Parathyroid adenoma (tissue), 2 donors: ENCODE measurements around the gene INAFM2.

Experiments used
- H2AFZ ChIP-seq: fragments of 300-600 bp; sonication (generic); one replicate; pipeline ENCODE4 v1.7.0; 2017; ENCODE audit warnings: antibody characterized with exemption, mild to moderate bottlenecking
- H3K27ac ChIP-seq: fragments of 300-600 bp; sonication (generic); one replicate; pipeline ENCODE4 v1.7.0; 2017
- H3K27me3 ChIP-seq: fragments of 300-600 bp; sonication (generic); one replicate; pipeline ENCODE4 v1.7.0; 2017; ENCODE audit warnings: low read length; ENCODE audit not compliant: control insufficient read depth, insufficient read depth
- H3K36me3 ChIP-seq: fragments of 300-600 bp; sonication (generic); one replicate; pipeline ENCODE4 v1.7.0; 2017; ENCODE audit warnings: low read length; ENCODE audit not compliant: control insufficient read depth, insufficient read depth
- H3K4me1 ChIP-seq: fragments of 300-600 bp; sonication (generic); one replicate; pipeline ENCODE4 v1.7.0; 2017; ENCODE audit warnings: control low read depth
- H3K4me2 ChIP-seq: fragments of 300-600 bp; sonication (generic); one replicate; pipeline ENCODE4 v1.7.0; 2017; ENCODE audit warnings: low read length
- H3K4me3 ChIP-seq: fragments of 300-600 bp; sonication (generic); one replicate; pipeline ENCODE4 v1.7.0; 2017; ENCODE audit warnings: low read depth, low read length
- H3K79me2 ChIP-seq: fragments of 300-600 bp; sonication (generic); one replicate; pipeline ENCODE4 v1.7.0; 2017; ENCODE audit warnings: control low read depth
- H3K9ac ChIP-seq: fragments of 300-600 bp; sonication (generic); one replicate; pipeline ENCODE4 v1.7.0; 2017; ENCODE audit warnings: mild to moderate bottlenecking
- H3K9me3 ChIP-seq: fragments of 300-600 bp; sonication (generic); one replicate; pipeline ENCODE4 v1.7.0; 2017; ENCODE audit warnings: low read length; ENCODE audit not compliant: control insufficient read depth
- TF ChIP-seq, protein P1 (sequence below): fragments of 300-600 bp; sonication (generic); IDR thresholded peaks from one replicate; pipeline ENCODE4 v1.7.0; 2017; ENCODE audit warnings: antibody characterized with exemption, mild to moderate bottlenecking
- donor health status: primary hyperparathyroidism.

INAFM2 gene

GRCh38 chr15:40316931-40317330, 6.6 kb upstream of the INAFM2 start:
- no peak overlapping the region for H3K9ac ChIP-seq
- H3K4me1 ChIP-seq = no peaks in the 10 kb centered on the region
- H3K4me2 ChIP-seq = no peak overlapping the region
- no peaks in the 10 kb centered on the region for H3K36me3 ChIP-seq
- H3K27ac ChIP-seq = no peak overlapping the region
- TF ChIP-seq, protein P1, sequence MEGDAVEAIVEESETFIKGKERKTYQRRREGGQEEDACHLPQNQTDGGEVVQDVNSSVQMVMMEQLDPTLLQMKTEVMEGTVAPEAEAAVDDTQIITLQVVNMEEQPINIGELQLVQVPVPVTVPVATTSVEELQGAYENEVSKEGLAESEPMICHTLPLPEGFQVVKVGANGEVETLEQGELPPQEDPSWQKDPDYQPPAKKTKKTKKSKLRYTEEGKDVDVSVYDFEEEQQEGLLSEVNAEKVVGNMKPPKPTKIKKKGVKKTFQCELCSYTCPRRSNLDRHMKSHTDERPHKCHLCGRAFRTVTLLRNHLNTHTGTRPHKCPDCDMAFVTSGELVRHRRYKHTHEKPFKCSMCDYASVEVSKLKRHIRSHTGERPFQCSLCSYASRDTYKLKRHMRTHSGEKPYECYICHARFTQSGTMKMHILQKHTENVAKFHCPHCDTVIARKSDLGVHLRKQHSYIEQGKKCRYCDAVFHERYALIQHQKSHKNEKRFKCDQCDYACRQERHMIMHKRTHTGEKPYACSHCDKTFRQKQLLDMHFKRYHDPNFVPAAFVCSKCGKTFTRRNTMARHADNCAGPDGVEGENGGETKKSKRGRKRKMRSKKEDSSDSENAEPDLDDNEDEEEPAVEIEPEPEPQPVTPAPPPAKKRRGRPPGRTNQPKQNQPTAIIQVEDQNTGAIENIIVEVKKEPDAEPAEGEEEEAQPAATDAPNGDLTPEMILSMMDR = no peak
- no peak overlapping the region for H3K4me3 ChIP-seq
- H3K9me3 ChIP-seq = no peaks in the 10 kb centered on the region
- no peak overlapping the region for H2AFZ ChIP-seq
- no peaks in the 10 kb centered on the region for H3K79me2 ChIP-seq
- H3K27me3 ChIP-seq = no peaks in the 10 kb centered on the region

DNA sequence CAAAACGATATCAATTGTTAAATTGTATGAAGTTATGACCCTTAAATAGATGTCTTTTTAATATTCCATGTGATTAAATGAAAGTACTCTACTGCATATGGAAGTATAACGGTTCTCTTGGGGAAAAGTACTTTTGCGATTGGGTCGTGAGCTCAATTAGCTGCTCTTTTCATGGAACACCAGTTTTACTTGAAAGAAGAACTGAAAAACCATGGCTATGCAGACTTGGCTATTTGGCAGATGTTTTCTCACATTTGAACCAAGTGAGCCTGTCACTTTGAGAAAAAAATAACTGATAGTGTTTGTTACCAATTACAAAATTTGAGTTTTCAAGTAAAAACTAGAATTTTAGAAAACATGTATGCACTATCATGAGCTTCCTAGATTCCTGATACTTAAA, 5.9 kb upstream of the INAFM2 start:
- TF ChIP-seq, protein P1 = no peak
- no peak overlapping the region for H3K27ac ChIP-seq
- H3K36me3 ChIP-seq = no peaks in the 10 kb centered on the region

DNA sequence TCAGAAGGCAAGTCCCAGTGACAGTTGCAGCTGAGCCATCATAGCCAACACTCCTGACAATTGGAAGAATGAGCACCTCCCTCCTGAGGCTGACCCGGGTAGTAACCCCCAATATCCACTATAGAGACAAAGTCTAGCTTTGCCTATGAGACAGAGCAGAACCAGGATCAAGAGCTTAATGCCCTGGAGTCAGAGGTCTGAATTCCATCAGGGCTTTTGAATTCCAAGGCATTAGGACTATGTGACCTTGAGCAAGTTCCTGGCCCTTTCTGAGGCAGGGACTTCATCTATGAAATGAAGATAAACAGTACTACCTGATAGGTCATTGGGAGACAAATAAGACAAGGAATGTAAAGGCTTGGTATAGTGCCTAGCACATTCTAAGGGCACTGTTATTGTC, 3.1 kb upstream of the INAFM2 start:
- H3K9ac ChIP-seq = no peak overlapping the region
- H2AFZ ChIP-seq = no peak overlapping the region
- H3K4me3 ChIP-seq = no peak overlapping the region
- no peaks in the 10 kb centered on the region for H3K27me3 ChIP-seq
- no peaks in the 10 kb centered on the region for H3K4me1 ChIP-seq
- no peaks in the 10 kb centered on the region for H3K9me3 ChIP-seq
- H3K27ac ChIP-seq = no peak overlapping the region
- no peaks in the 10 kb centered on the region for H3K79me2 ChIP-seq
- TF ChIP-seq, protein P1 = no peak
- H3K4me2 ChIP-seq = no peak overlapping the region
- no peaks in the 10 kb centered on the region for H3K36me3 ChIP-seq

More for the DNA sequence above, 5.9 kb upstream of the INAFM2 start:
- H3K4me3 ChIP-seq = no peak overlapping the region
- H3K9me3 ChIP-seq = no peaks in the 10 kb centered on the region
- no peak overlapping the region for H3K4me2 ChIP-seq
- H3K79me2 ChIP-seq = no peaks in the 10 kb centered on the region
- no peak overlapping the region for H3K9ac ChIP-seq
- H3K27me3 ChIP-seq = no peaks in the 10 kb centered on the region
- H2AFZ ChIP-seq = no peak overlapping the region
- H3K4me1 ChIP-seq = no peaks in the 10 kb centered on the region

DNA sequence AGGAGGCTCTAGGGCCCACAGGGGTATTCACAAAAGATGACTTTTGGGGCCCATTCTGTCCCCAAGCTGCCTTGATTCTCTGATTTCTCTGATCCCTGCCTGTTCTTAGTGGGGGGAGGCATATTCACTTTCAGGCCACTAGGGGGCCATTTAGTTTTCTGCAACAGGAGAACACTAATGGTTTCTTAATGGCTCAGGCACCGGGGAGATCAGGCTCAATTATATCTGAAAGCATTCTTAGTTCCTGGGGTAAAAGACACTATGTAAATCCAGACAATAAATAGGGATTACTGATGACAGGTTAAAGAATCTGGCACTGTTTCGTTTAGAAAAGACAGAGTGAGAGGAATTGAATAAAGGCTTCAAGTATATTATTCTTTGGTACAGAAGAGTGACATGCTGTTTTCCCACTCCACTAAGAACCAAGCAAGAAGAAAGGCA, 2.5 kb upstream of the INAFM2 start:
- Histone ChIP-seq H3K4me3 (no peak overlapping the region), H3K9ac (no peak overlapping the region)

More for the DNA sequence above, 2.5 kb upstream of the INAFM2 start:
- H3K27me3 ChIP-seq = no peaks in the 10 kb centered on the region
- H3K4me2 ChIP-seq = no peak overlapping the region
- H3K36me3 ChIP-seq = no peaks in the 10 kb centered on the region
- H3K4me1 ChIP-seq = no peaks in the 10 kb centered on the region
- no peak overlapping the region for H3K27ac ChIP-seq
- H2AFZ ChIP-seq = no peak overlapping the region
- H3K79me2 ChIP-seq = no peaks in the 10 kb centered on the region
- no peaks in the 10 kb centered on the region for H3K9me3 ChIP-seq
- TF ChIP-seq, protein P1 = peak; percentile 80
